Testis (tissue), 3 donors: ENCODE measurements around the gene ZNF345. TPM values are rescaled to one million over a fixed set of nuclear protein-coding genes. Genes with fewer than 3 reads are reported as not detected.

Experiments used
- DNase-seq: peaks from one replicate; pipeline ENCODE4 v3.0.0-alpha.2; 2019
- H3K27ac ChIP-seq, 2 donors: fragments of 200-600 bp; sonication (generic); one replicate each; pipeline ENCODE4 v1.5.1; 2019
- H3K27me3 ChIP-seq: fragments of 200-600 bp; sonication (generic); one replicate; pipeline ENCODE4 v1.5.1; 2019
- H3K36me3 ChIP-seq: fragments of 200-600 bp; sonication (generic); one replicate; pipeline ENCODE4 v1.5.1; 2017; ENCODE audit warnings: low read depth; ENCODE audit errors: missing control alignments
- H3K4me1 ChIP-seq: fragments of 200-600 bp; sonication (generic); one replicate; pipeline ENCODE4 v1.5.1; 2019
- H3K4me3 ChIP-seq, 2 donors: fragments of 200-600 bp; sonication (generic); one replicate each; pipeline ENCODE4 v1.5.1; 2017 to 2019
- H3K9me3 ChIP-seq: fragments of 200-600 bp; sonication (generic); one replicate; pipeline ENCODE4 v1.5.1; 2017
- CTCF ChIP-seq, 3 experiments: fragments of 450-650 bp in 2 of 3; fragments of 200-600 bp in 1 of 3; sonication (generic) in 1 of 3; IDR thresholded peaks; one replicate each; pipeline ENCODE4 v1.5.1; 2016 to 2019; ENCODE audit warnings: antibody characterized with exemption in 3 of 3, mild to moderate bottlenecking in 2 of 3, moderate library complexity in 1 of 3
- POLR2A ChIP-seq: fragments of 450-650 bp; IDR thresholded peaks from one replicate; pipeline ENCODE4 v1.6.1; 2017; ENCODE audit warnings: antibody characterized with exemption, mild to moderate bottlenecking, moderate library complexity
- WGBS, 2 donors: methylation state at CpG; one replicate each; pipeline ENCODE4 v1.1.5; 2018; 5-methylcytosine and 5-hydroxymethylcytosine counted together
- intact Hi-C: fragments of 100-400 bp; cut with DNase I; formaldehyde crosslinking; loops from one replicate; pipeline ENCODE4 v1.15.1; 2023; ENCODE audit warnings: low total_unique reads
- polyA plus RNA-seq: library from polyadenylated mRNA; stranded (reverse); fragments of 350-450 nt; fragmentation: Illumina TruSeq; extraction: RNeasy Lipid Tissue Mini Kit (QIAGEN cat#74804); gene quantifications from one replicate; pipeline ENCODE4 v1.2.3, GENCODE V29; 2014; ENCODE audit warnings: low read depth, low replicate concordance; ENCODE audit not compliant: insufficient read depth
- small RNA-seq, 2 donors: library from RNA; depleted of rRNA; stranded (forward); fragments of <200 nt; gene quantifications; one replicate each; pipeline ENCODE3, GENCODE V24; 2016
- total RNA-seq, 2 donors: library from RNA; depleted of rRNA; stranded (reverse); fragments of >200 nt; gene quantifications; one replicate each; pipeline ENCODE4 v1.2.3, GENCODE V29; 2016

Gene ZNF345
- total and polyA plus RNA-seq, 3 donors from 2014 or later: 9.5 to 14.4 (median 14.3) TPM

- H3K27ac ChIP-seq: peak within 1 kb of the TSS; percentile 91 to 94
- peak; percentile 95 for DNase-seq
- peaks cover 4% of the 10 kb centered on the region for H3K4me1 ChIP-seq
- H3K27me3 ChIP-seq: no peaks in the 10 kb centered on the region
- WGBS, 2 donors: 0% methylated on average over 27 to 46 of the region's 57 CpGs
- intact Hi-C loops: no loop called here
- H3K36me3 ChIP-seq: no peaks in the 10 kb centered on the region
- no peaks in the 10 kb centered on the region for H3K9me3 ChIP-seq
- H3K4me3 ChIP-seq: peak within 1 kb of the TSS; percentile 64 to 83
- peak; percentile 51 to 73 (median 59) for TF ChIP-seq CTCF (IDR thresholded peaks at IDR 0.05)
- no peak for TF ChIP-seq POLR2A
Observed at GRCh38 chr19:36915992-36916830, 65.5 kb downstream of the ZNF345 start, which contains the start of the genes ZNF568 and ZNF829. ZNF568 (plus strand) TSS chr19:36916332; CDS start chr19:36922771, 6,439 bp downstream. ZNF829 (minus strand) TSS chr19:36916291; CDS start chr19:36915167, 1,124 bp downstream.

- intact Hi-C loops: no loop called here
- Histone ChIP-seq H3K27ac (peak overlapping the region in 1 of 2 donors; percentile 91), H3K27me3 (no peaks in the 10 kb centered on the region), H3K36me3 (no peaks in the 10 kb centered on the region), H3K4me1 (peaks cover 4% of the 10 kb centered on the region), H3K4me3 (peak overlapping the region; percentile 64 to 83), H3K9me3 (no peaks in the 10 kb centered on the region)
- TF ChIP-seq CTCF (IDR thresholded peaks at IDR 0.05): no peak
- no peak for TF ChIP-seq POLR2A
- DNase-seq: peak; percentile 27
- WGBS, 2 donors: 21 to 33% methylated on average over 7 of the region's 7 CpGs
Observed at GRCh38 chr19:36916991-36917390, 66.3 kb downstream of the ZNF345 start.

GRCh38 chr19:36918090-36918489 lies 67.4 kb downstream of the ZNF345 start:
- no peak for DNase-seq
- Histone ChIP-seq H3K27ac (no peak overlapping the region), H3K9me3 (no peaks in the 10 kb centered on the region), H3K4me1 (peaks cover 4% of the 10 kb centered on the region), H3K36me3 (no peaks in the 10 kb centered on the region), H3K27me3 (no peaks in the 10 kb centered on the region), H3K4me3 (no peak overlapping the region)
- no peak for TF ChIP-seq CTCF (IDR thresholded peaks at IDR 0.05)
- TF ChIP-seq POLR2A: no peak
- WGBS, 2 donors: 63 to 83% methylated on average over 9 of the region's 9 CpGs
- intact Hi-C loops: no loop called here

Small RNA genes lying within 50 kb of the gene (small RNA-seq; reads per million reads assigned to genes)
- gene RF00019: 0 reads per million in 2 donors

Other genes with a start within 250 kb of the ZNF345 start
- 10 to 100 TPM; 21.7 to 26.8 TPM for gene ZNF382, start 245.6 kb upstream of the ZNF345 start, total RNA-seq
- 5.9 TPM for gene ZNF382, start 245.6 kb upstream of the ZNF345 start, polyA plus RNA-seq
- gene ZNF461, start 184.0 kb upstream of the ZNF345 start, total RNA-seq: 10 to 100 TPM; 10.2 to 12.8 TPM
- gene ZNF461, start 184.0 kb upstream of the ZNF345 start, polyA plus RNA-seq: 13.0 TPM
- gene ZNF567, start 163.3 kb upstream of the ZNF345 start, total RNA-seq: 10 to 100 TPM in 1 of 2 donors, 1 to 10 TPM in 1; 9.8 to 17.0 TPM
- 17.9 TPM for gene ZNF567, start 163.3 kb upstream of the ZNF345 start, polyA plus RNA-seq
- gene ZNF850, start 78.1 kb upstream of the ZNF345 start, total RNA-seq: 10 to 100 TPM; 10.6 to 17.8 TPM
- gene ZNF850, start 78.1 kb upstream of the ZNF345 start, polyA plus RNA-seq: 4.1 TPM
- gene ZNF790, start 12.5 kb upstream of the ZNF345 start, total RNA-seq: 1 to 10 TPM; 7.4 to 9.3 TPM
- gene ZNF790, start 12.5 kb upstream of the ZNF345 start, polyA plus RNA-seq: 16.9 TPM
- gene ZNF829, start 65.4 kb downstream of the ZNF345 start, total RNA-seq: 10 to 100 TPM; 10.5 to 19.9 TPM
- gene ZNF829, start 65.4 kb downstream of the ZNF345 start, polyA plus RNA-seq: 12.1 TPM
- 10 to 100 TPM in 1 of 2 donors, 1 to 10 TPM in 1; 9.9 to 13.3 TPM for gene ZNF568, start 65.5 kb downstream of the ZNF345 start, total RNA-seq
- 8.1 TPM for gene ZNF568, start 65.5 kb downstream of the ZNF345 start, polyA plus RNA-seq
- 10 to 100 TPM; 17.7 to 17.8 TPM for gene ZNF420, start 227.6 kb downstream of the ZNF345 start, total RNA-seq
- gene ZNF420, start 227.6 kb downstream of the ZNF345 start, polyA plus RNA-seq: 17.6 TPM